Sigmoid colon (tissue), 7 donors: ENCODE results near the gene ORC6. TPM values are rescaled to one million over a fixed set of nuclear protein-coding genes. Genes with fewer than 3 reads are reported as not detected.
A peak's percentile ranks its signal among the peaks of the same experiment; 100 is the strongest.

Experiments used
- DNase-seq: peaks from one replicate; pipeline ENCODE4 v3.0.0-alpha.2; 2019
- H3K27ac ChIP-seq, 4 donors: fragments of 200-600 bp; sonication (generic); one replicate each; pipeline ENCODE4 v1.5.1; 2016 to 2019; ENCODE audit warnings: mild to moderate bottlenecking in 1 of 4
- H3K27me3 ChIP-seq, 3 donors: fragments of 200-600 bp; sonication (generic); one replicate each; pipeline ENCODE4 v1.5.1; 2019; ENCODE audit warnings: mild to moderate bottlenecking in 1 of 3
- H3K36me3 ChIP-seq, 4 donors: fragments of 200-600 bp; sonication (generic); one replicate each; pipeline ENCODE4 v1.5.1; 2016 to 2019
- H3K4me1 ChIP-seq, 4 donors: fragments of 200-600 bp; sonication (generic); one replicate each; pipeline ENCODE4 v1.5.1; 2017 to 2019
- H3K4me3 ChIP-seq, 4 donors: fragments of 200-600 bp; sonication (generic); one replicate each; pipeline ENCODE4 v1.5.1; 2017 to 2019; ENCODE audit warnings: mild to moderate bottlenecking in 2 of 4, moderate library complexity in 1 of 4
- H3K9me3 ChIP-seq, 4 donors: fragments of 200-600 bp in 3 of 4; sonication (generic) in 3 of 4; one replicate each; pipeline versions ENCODE4 v1.5.1 to v1.6.1; 2013 to 2019
- CTCF ChIP-seq, 4 experiments: fragments of 450-650 bp in 3 of 4; fragments of 200-600 bp in 1 of 4; IDR thresholded peaks; one replicate each; pipeline ENCODE4 v1.5.1; 2016 to 2019; ENCODE audit warnings: antibody characterized with exemption in 4 of 4, mild to moderate bottlenecking in 3 of 4, moderate library complexity in 2 of 4
- EP300 ChIP-seq, 4 donors: sonication (generic); formaldehyde crosslinking; IDR thresholded peaks; one replicate each; pipeline ENCODE4 v1.6.1; 2017; ENCODE audit warnings: antibody characterized with exemption in 4 of 4
- POLR2A ChIP-seq, 2 donors: fragments of 450-650 bp; IDR thresholded peaks; one replicate each; pipeline ENCODE4 v1.6.1; 2016; ENCODE audit warnings: antibody characterized with exemption in 2 of 2, mild to moderate bottlenecking in 2 of 2, moderate library complexity in 2 of 2
- POLR2AphosphoS5 ChIP-seq, 4 donors: sonication (generic); formaldehyde crosslinking; IDR thresholded peaks; one replicate each; pipeline ENCODE4 v1.6.1; 2017; ENCODE audit warnings: antibody characterized with exemption in 4 of 4
- WGBS, 2 donors: extraction: QIAGEN DNeasy Blood & Tissue Kit; methylation state at CpG; one replicate each; pipeline ENCODE4 v1.1.7; 2013; 5-methylcytosine and 5-hydroxymethylcytosine counted together
- intact Hi-C: fragments of 100-400 bp; cut with DNase I; formaldehyde crosslinking; loops from one replicate; pipeline ENCODE4 v1.15.1; 2023
- polyA plus RNA-seq, 3 donors: library from polyadenylated mRNA; stranded (reverse); fragments of 200-250 nt; gene quantifications; one replicate each; pipeline ENCODE4 v1.2.3, GENCODE V29; 2013
- total RNA-seq, 4 donors: library from RNA; depleted of rRNA; stranded (reverse); fragments of >200 nt; gene quantifications; one replicate each; pipeline ENCODE4 v1.1.0, GENCODE V29; 2016
- donor health status: healthy with polysubstance abuse.
- donor health status: Bipolar disorder and iron deficiency.
- donor health status: healthy.

ORC6 gene
- total and polyA plus RNA-seq, 7 donors: 0.33 to 9.2 (median 2.4) TPM

- no peak for DNase-seq
- no peak for TF ChIP-seq POLR2AphosphoS5 (IDR thresholded peaks at IDR 0.05)
- no peak for TF ChIP-seq CTCF (IDR thresholded peaks at IDR 0.05)
- no peak for TF ChIP-seq EP300 (IDR thresholded peaks at IDR 0.05)
- no peak for TF ChIP-seq POLR2A (IDR thresholded peaks at IDR 0.05)
- Histone ChIP-seq H3K4me1 (peaks cover 0 to 40% (median 37%) of the 10 kb centered on the region in 4 donors), H3K4me3 (peak overlapping the region in 1 of 4 donors; percentile 90), H3K27ac (no peak overlapping the region), H3K9me3 (no peaks in the 10 kb centered on the region), H3K27me3 (no peaks in the 10 kb centered on the region), H3K36me3 (no peaks in the 10 kb centered on the region)
- intact Hi-C loops: no loop called here
- WGBS, 2 donors: 33 to 52% methylated on average over 5 of the region's 5 CpGs
Observed at GRCh38 chr16:46686815-46687473, 2.5 kb upstream of the ORC6 start.

GRCh38 chr16:46687486-46687885 lies 2.0 kb upstream of the ORC6 start:
- Histone ChIP-seq H3K27ac (peak overlapping the region in 1 of 4 donors; percentile 94), H3K27me3 (no peaks in the 10 kb centered on the region), H3K36me3 (no peaks in the 10 kb centered on the region), H3K4me1 (peaks cover 0 to 40% (median 37%) of the 10 kb centered on the region in 4 donors), H3K4me3 (peak overlapping the region in 3 of 4 donors; percentile 90 to 97 (median 94)), H3K9me3 (no peaks in the 10 kb centered on the region)
- TF ChIP-seq POLR2AphosphoS5 (IDR thresholded peaks at IDR 0.05): no peak
- no peak for TF ChIP-seq CTCF (IDR thresholded peaks at IDR 0.05)
- no peak for TF ChIP-seq EP300 (IDR thresholded peaks at IDR 0.05)
- no peak for TF ChIP-seq POLR2A (IDR thresholded peaks at IDR 0.05)
- intact Hi-C loops: no loop called here
- DNase-seq: no peak
- WGBS, 2 donors: 52 to 73% methylated on average over 9 of the region's 9 CpGs

- intact Hi-C loops: loop anchor here (2.0 kb wide), 2 partner anchors 143 to 285 kb away; partner anchors contain the start of genes C16orf87 and DNAJA2
- TF ChIP-seq POLR2A (IDR thresholded peaks at IDR 0.05) (no peak), POLR2AphosphoS5 (IDR thresholded peaks at IDR 0.05) (peak in 2 of 4 donors; percentile 6 to 7)
- H3K9me3 ChIP-seq: no peaks in the 10 kb centered on the region
- peak overlapping the region; percentile 89 to 94 (median 94) for H3K27ac ChIP-seq
- no peaks in the 10 kb centered on the region for H3K27me3 ChIP-seq
- 1 to 2% methylated on average over 14 of the region's 14 CpGs for whole genome bisulfite sequencing, 2 donors
- no peak for DNase-seq
- peak overlapping the region; percentile 85 to 97 (median 92) for H3K4me3 ChIP-seq
- no peaks in the 10 kb centered on the region for H3K36me3 ChIP-seq
- peaks cover 0 to 40% (median 37%) of the 10 kb centered on the region in 4 donors for H3K4me1 ChIP-seq
Observed at GRCh38 chr16:46688101-46688653, 1.3 kb upstream of the ORC6 start.

GRCh38 chr16:46688654-46689364 lies 650 bp upstream of the ORC6 start, which contains the start of gene VPS35:
Gene VPS35 (minus strand): TSS chr16:46689178. CDS start chr16:46689133, 45 bp downstream.
- Histone ChIP-seq H3K4me3 (peak within 1 kb of the TSS; percentile 85 to 97 (median 92)), H3K27ac (peak within 1 kb of the TSS; percentile 89 to 94 (median 94)), H3K4me1 (peaks cover 0 to 40% (median 37%) of the 10 kb centered on the region in 4 donors), H3K36me3 (no peaks in the 10 kb centered on the region), H3K9me3 (no peaks in the 10 kb centered on the region), H3K27me3 (no peaks in the 10 kb centered on the region)
- DNase-seq: peak; percentile 100
- intact Hi-C loops: loop anchor here (2.0 kb wide), 2 partner anchors 142 to 284 kb away; partner anchors contain the start of genes C16orf87 and DNAJA2
- 0 to 1% methylated on average over 54 of the region's 54 CpGs for WGBS, 2 donors
- no peak for TF ChIP-seq EP300 (IDR thresholded peaks at IDR 0.05)
- TF ChIP-seq POLR2AphosphoS5 (IDR thresholded peaks at IDR 0.05): peak; percentile 78 to 91 (median 88)
- peak; percentile 56 to 84 for TF ChIP-seq POLR2A (IDR thresholded peaks at IDR 0.05)
- TF ChIP-seq CTCF (IDR thresholded peaks at IDR 0.05): no peak
